ENCODE results near the gene ORC4. TPM values are rescaled to one million over a fixed set of nuclear protein-coding genes. Genes with fewer than 3 reads are reported as not detected.

ORC4 gene
- total RNA-seq, 1 donor from 2014 or later = 59.1 TPM

- H3K9me3 Mint-ChIP-seq = no peaks in the 10 kb centered on the region
- no peak overlapping the region for H3K27ac Mint-ChIP-seq
- no peak for DNase-seq (ENCODE audit: extremely low spot score, unreplicated experiment)
- no peak for TF ChIP-seq CTCF (conservative IDR thresholded peaks at IDR 0.05)
- no peaks in the 10 kb centered on the region for H3K4me1 Mint-ChIP-seq (ENCODE audit: unreplicated experiment)
- H3K27me3 Mint-ChIP-seq = no peaks in the 10 kb centered on the region
- peaks cover 5% of the 10 kb centered on the region for H3K36me3 Mint-ChIP-seq
- no peak overlapping the region for H3K4me3 Mint-ChIP-seq
Observed at GRCh38 chr2:148042219-148042618, 21.7 kb upstream of the ORC4 start.

DNA sequence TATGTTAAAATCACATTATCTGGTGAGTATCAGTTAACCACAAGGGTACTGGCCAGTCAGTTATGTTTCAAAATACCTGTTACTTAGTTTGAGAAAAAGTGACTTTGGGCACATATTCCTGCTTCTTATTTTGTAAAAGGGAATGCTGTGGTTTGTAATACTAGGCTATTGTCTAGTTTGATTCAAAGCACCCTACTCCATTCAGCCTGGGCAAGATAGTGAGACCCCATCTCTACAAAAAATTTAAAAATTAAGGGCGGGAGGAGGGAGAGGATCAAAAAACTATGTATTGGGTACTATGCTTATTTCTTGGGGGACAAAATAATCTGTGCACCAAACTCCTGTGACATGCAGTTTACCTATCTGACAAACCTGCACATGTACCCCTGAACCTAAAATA is 19.2 kb upstream of the ORC4 start:
- DNase-seq (ENCODE audit: extremely low spot score, unreplicated experiment) = no peak
- Mint-ChIP-seq H3K9me3 (no peaks in the 10 kb centered on the region), H3K4me1 (ENCODE audit: unreplicated experiment) (no peaks in the 10 kb centered on the region), H3K36me3 (peaks cover 5% of the 10 kb centered on the region), H3K27ac (no peak overlapping the region), H3K27me3 (no peaks in the 10 kb centered on the region), H3K4me3 (no peak overlapping the region)
- TF ChIP-seq CTCF (conservative IDR thresholded peaks at IDR 0.05) = no peak

GRCh38 chr2:148032215-148032614 is 11.7 kb upstream of the ORC4 start:
- Mint-ChIP-seq H3K4me3 (no peak overlapping the region), H3K36me3 (peaks cover 3% of the 10 kb centered on the region), H3K27me3 (no peaks in the 10 kb centered on the region), H3K4me1 (ENCODE audit: unreplicated experiment) (peaks cover 5% of the 10 kb centered on the region), H3K9me3 (no peaks in the 10 kb centered on the region), H3K27ac (no peak overlapping the region)
- no peak for TF ChIP-seq CTCF (conservative IDR thresholded peaks at IDR 0.05)
- no peak for DNase-seq (ENCODE audit: extremely low spot score, unreplicated experiment)

DNA sequence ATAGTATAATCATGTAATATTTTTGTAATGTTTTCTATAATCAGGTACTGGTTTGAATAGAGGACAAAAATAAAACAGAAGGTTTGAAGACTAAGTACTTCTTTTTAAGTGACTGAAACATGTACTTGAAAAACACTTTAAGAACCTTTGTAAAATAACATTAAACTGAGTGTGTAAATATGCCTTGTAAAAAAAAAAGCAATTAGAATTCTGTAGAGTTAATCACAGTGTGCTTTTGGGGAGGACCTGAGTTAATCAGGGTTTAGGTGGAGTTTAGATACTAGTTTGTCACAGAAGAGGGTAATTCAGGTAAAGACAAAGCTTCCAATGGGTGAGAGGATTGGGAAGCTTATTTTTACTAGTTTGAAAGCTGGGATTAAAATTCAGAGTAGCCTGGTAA is 10.6 kb upstream of the ORC4 start:
- Mint-ChIP-seq H3K27me3 (no peaks in the 10 kb centered on the region), H3K4me1 (ENCODE audit: unreplicated experiment) (peaks cover 5% of the 10 kb centered on the region), H3K9me3 (no peaks in the 10 kb centered on the region), H3K27ac (no peak overlapping the region), H3K4me3 (no peak overlapping the region), H3K36me3 (peaks cover 3% of the 10 kb centered on the region)
- TF ChIP-seq CTCF (conservative IDR thresholded peaks at IDR 0.05) = no peak
- DNase-seq (ENCODE audit: extremely low spot score, unreplicated experiment) = no peak

- no peak for DNase-seq (ENCODE audit: extremely low spot score, unreplicated experiment)
- H3K27ac Mint-ChIP-seq = no peak overlapping the region
- H3K9me3 Mint-ChIP-seq = no peaks in the 10 kb centered on the region
- no peaks in the 10 kb centered on the region for H3K27me3 Mint-ChIP-seq
- no peak overlapping the region for H3K4me3 Mint-ChIP-seq
- peaks cover 3% of the 10 kb centered on the region for H3K36me3 Mint-ChIP-seq
- peaks cover 10% of the 10 kb centered on the region for H3K4me1 Mint-ChIP-seq (ENCODE audit: unreplicated experiment)
- no peak for TF ChIP-seq CTCF (conservative IDR thresholded peaks at IDR 0.05)
Observed at GRCh38 chr2:148028781-148029180, 8.2 kb upstream of the ORC4 start.

- Mint-ChIP-seq H3K4me3 (no peak overlapping the region), H3K27me3 (no peaks in the 10 kb centered on the region), H3K4me1 (ENCODE audit: unreplicated experiment) (peaks cover 14% of the 10 kb centered on the region), H3K9me3 (no peaks in the 10 kb centered on the region), H3K27ac (no peak overlapping the region), H3K36me3 (peaks cover 2% of the 10 kb centered on the region)
- TF ChIP-seq CTCF (conservative IDR thresholded peaks at IDR 0.05) = no peak
- DNase-seq (ENCODE audit: extremely low spot score, unreplicated experiment) = no peak
Observed at GRCh38 chr2:148027822-148028221, 7.3 kb upstream of the ORC4 start.

All from type B pancreatic cell (in vitro differentiated cells).